ENCODE data around the gene LIMK2.
"Not testable (repeated sequence)": the region's sequence is repeated elsewhere in the genome, so short reads cannot be mapped to it uniquely, and the experiment has no call there.

LIMK2 gene

DNA sequence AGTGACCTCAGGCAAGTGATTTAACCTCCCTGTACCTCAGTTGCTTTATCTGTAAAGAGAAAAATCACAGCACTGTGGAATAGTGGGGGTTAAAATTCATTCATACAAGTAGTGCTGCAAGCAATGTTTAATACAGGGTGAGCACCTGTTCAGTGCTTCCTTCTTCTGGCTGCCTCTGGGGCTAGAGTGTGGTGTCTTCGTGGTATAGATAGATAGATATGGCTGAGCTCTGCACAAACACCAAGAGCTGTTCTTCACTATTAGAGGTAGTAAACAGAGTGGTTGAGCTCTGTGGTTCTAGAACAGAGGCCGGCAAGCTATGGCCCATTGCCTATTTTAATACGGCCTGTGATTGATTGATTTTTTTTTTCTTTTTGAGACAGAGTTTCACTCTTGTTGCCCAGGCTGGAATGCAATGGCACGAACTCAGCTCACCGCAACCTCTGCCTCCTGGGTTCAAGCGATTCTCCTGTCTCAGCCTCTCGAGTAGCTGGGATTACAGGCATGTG is 32.9 kb downstream of the LIMK2 start:
- Histone ChIP-seq H3K79me2 (ENCODE audit: low read length) (peaks cover 5% of the 10 kb centered on the region; the same call in 1 of the 2 replicates), H2AFZ (ENCODE audit: low read depth, low read length) (no peak overlapping the region), H3K27ac (ENCODE audit: low read length) (no peak overlapping the region), H3K9me3 (ENCODE audit: insufficient read depth, low read length) (no peaks in the 10 kb centered on the region), H3K9ac (ENCODE audit: low read length) (no peak overlapping the region), H3K4me1 (ENCODE audit: low read length) (no peaks in the 10 kb centered on the region), H4K20me1 (ENCODE audit: insufficient read depth, low read length) (peaks cover 17% of the 10 kb centered on the region; the same call in 1 of the 2 replicates), H3K4me2 (ENCODE audit: low read length) (no peak overlapping the region), H3K27me3 (ENCODE audit: low read depth, low read length) (no peaks in the 10 kb centered on the region), H3K36me3 (replicated peaks; ENCODE audit: low read depth, low read length) (peaks cover 15% of the 10 kb centered on the region), H3K4me3 (ENCODE audit: low read length) (no peak overlapping the region)
- TF ChIP-seq, protein P1, sequence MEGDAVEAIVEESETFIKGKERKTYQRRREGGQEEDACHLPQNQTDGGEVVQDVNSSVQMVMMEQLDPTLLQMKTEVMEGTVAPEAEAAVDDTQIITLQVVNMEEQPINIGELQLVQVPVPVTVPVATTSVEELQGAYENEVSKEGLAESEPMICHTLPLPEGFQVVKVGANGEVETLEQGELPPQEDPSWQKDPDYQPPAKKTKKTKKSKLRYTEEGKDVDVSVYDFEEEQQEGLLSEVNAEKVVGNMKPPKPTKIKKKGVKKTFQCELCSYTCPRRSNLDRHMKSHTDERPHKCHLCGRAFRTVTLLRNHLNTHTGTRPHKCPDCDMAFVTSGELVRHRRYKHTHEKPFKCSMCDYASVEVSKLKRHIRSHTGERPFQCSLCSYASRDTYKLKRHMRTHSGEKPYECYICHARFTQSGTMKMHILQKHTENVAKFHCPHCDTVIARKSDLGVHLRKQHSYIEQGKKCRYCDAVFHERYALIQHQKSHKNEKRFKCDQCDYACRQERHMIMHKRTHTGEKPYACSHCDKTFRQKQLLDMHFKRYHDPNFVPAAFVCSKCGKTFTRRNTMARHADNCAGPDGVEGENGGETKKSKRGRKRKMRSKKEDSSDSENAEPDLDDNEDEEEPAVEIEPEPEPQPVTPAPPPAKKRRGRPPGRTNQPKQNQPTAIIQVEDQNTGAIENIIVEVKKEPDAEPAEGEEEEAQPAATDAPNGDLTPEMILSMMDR (IDR thresholded peaks at IDR 0.05; ENCODE audit: low read depth, low read length), result no peak
- no peak for TF ChIP-seq EZH2phosphoT487 (IDR thresholded peaks at IDR 0.05; ENCODE audit: low read depth)

DNA sequence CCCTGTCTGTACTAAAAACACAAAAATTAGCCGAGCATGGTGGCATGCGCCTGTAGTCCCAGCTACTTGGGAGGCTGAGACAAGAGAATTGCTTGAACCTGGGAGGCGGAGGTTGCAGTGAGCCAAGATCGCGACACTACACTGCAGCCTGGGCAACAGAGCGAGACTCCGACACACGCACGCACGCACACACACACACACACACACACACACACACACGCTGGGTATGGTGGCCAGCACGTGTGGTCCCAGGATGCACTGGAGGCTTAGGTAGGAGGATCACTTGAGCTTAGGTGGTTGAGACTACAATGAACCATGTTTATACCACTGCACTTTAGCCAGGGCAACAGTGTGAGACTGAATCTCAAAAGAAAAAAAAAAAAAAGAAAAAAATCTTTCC is 33.9 kb downstream of the LIMK2 start:
- H3K36me3 ChIP-seq (replicated peaks; ENCODE audit: low read depth, low read length), result peaks cover 19% of the 10 kb centered on the region
- H3K4me1 ChIP-seq (ENCODE audit: low read length); H3K27me3 ChIP-seq (ENCODE audit: low read depth, low read length); H2AFZ ChIP-seq (ENCODE audit: low read depth, low read length); H3K27ac ChIP-seq (ENCODE audit: low read length); H3K4me2 ChIP-seq (ENCODE audit: low read length); H3K79me2 ChIP-seq (ENCODE audit: low read length); H3K9ac ChIP-seq (ENCODE audit: low read length); H3K4me3 ChIP-seq (ENCODE audit: low read length); H3K9me3 ChIP-seq (ENCODE audit: insufficient read depth, low read length): not testable (repeated sequence)
- peaks cover 17% of the 10 kb centered on the region; the same call in 1 of the 2 replicates for H4K20me1 ChIP-seq (ENCODE audit: insufficient read depth, low read length)

DNA sequence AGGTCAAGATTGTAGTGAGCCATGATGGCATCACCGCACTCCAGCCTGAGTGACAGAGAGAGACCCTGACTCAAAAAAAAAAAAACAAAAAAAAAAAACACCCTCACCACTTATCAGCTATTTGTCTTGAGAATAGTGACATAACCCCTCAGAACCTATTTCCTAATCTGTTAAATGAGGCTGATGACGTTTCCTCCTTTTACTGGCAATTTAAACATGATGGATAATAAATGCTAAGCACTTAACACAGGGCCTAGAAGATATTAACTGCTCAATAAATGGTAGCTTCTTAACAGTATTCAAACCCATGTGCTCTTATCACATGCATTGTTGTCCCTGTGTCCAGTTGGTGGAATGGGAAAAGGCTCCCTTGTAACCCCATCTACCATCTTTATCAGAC is 34.6 kb downstream of the LIMK2 start:
- Histone ChIP-seq H3K4me1 (ENCODE audit: low read length) (no peaks in the 10 kb centered on the region), H3K36me3 (replicated peaks; ENCODE audit: low read depth, low read length) (peaks cover 19% of the 10 kb centered on the region), H3K27me3 (ENCODE audit: low read depth, low read length) (no peaks in the 10 kb centered on the region), H3K27ac (ENCODE audit: low read length) (no peak overlapping the region), H3K9ac (ENCODE audit: low read length) (no peak overlapping the region), H3K4me2 (ENCODE audit: low read length) (no peak overlapping the region), H2AFZ (ENCODE audit: low read depth, low read length) (no peak overlapping the region), H3K4me3 (ENCODE audit: low read length) (no peak overlapping the region), H4K20me1 (ENCODE audit: insufficient read depth, low read length) (peaks cover 23% of the 10 kb centered on the region; the same call in 1 of the 2 replicates), H3K79me2 (ENCODE audit: low read length) (peaks cover 5% of the 10 kb centered on the region; the same call in 1 of the 2 replicates), H3K9me3 (ENCODE audit: insufficient read depth, low read length) (no peaks in the 10 kb centered on the region)
- TF ChIP-seq, protein P1 (IDR thresholded peaks at IDR 0.05; ENCODE audit: low read depth, low read length), result no peak
- TF ChIP-seq EZH2phosphoT487 (IDR thresholded peaks at IDR 0.05; ENCODE audit: low read depth), result no peak

DNA sequence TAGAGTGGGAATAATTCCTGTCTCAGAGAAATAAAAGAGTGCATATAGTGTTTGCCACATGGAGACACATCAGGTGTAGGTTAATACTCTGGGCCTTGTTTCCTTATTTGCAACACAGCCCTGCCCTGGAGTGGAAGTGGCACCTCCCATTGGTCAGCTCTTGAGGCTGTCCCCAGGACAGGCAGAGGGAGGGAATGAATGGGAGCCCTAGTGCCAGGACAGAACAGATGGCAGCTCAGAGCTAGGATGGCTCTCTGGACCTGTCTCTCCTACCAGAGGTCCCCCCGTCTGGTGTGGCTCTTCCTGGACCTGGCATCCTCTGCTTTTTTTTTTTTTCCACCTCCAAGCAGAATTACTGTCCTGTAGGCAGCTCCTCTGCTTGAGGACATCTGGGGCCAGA is 35.6 kb downstream of the LIMK2 start:
- no peak overlapping the region for H3K4me3 ChIP-seq (ENCODE audit: low read length)
- peaks cover 5% of the 10 kb centered on the region; the same call in 1 of the 2 replicates for H3K79me2 ChIP-seq (ENCODE audit: low read length)
- H3K36me3 ChIP-seq (replicated peaks; ENCODE audit: low read depth, low read length), result peaks cover 18% of the 10 kb centered on the region
- no peak overlapping the region for H3K27ac ChIP-seq (ENCODE audit: low read length)
- H3K4me2 ChIP-seq (ENCODE audit: low read length), result no peak overlapping the region
- H3K9me3 ChIP-seq (ENCODE audit: insufficient read depth, low read length), result no peaks in the 10 kb centered on the region
- no peak for TF ChIP-seq EZH2phosphoT487 (IDR thresholded peaks at IDR 0.05; ENCODE audit: low read depth)
- TF ChIP-seq, protein P1 (IDR thresholded peaks at IDR 0.05; ENCODE audit: low read depth, low read length), result no peak
- no peak overlapping the region for H2AFZ ChIP-seq (ENCODE audit: low read depth, low read length)
- no peaks in the 10 kb centered on the region for H3K4me1 ChIP-seq (ENCODE audit: low read length)
- no peak overlapping the region for H3K9ac ChIP-seq (ENCODE audit: low read length)
- peaks cover 26% of the 10 kb centered on the region; the same call in 1 of the 2 replicates for H4K20me1 ChIP-seq (ENCODE audit: insufficient read depth, low read length)
- H3K27me3 ChIP-seq (ENCODE audit: low read depth, low read length), result no peaks in the 10 kb centered on the region
